ENCODE data around the gene DNAJC6.

The DNAJC6 gene

GRCh38 chr1:65399003-65399402 is 89.7 kb downstream of the DNAJC6 start:
- in situ Hi-C loops (cut with HindIII; ENCODE audit: low sequenced_read_pairs) = no loop called here

GRCh38 chr1:65401612-65402011 is 92.3 kb downstream of the DNAJC6 start:
- in situ Hi-C loops (cut with HindIII; ENCODE audit: low sequenced_read_pairs) = no loop called here

GRCh38 chr1:65404941-65405340 is 95.6 kb downstream of the DNAJC6 start:
- in situ Hi-C loops (cut with HindIII; ENCODE audit: low sequenced_read_pairs) = no loop called here

- in situ Hi-C loops (cut with HindIII; ENCODE audit: low sequenced_read_pairs) = no loop called here
Observed at GRCh38 chr1:65407877-65408276, 98.5 kb downstream of the DNAJC6 start.

GRCh38 chr1:65409314-65409713 is 100.0 kb downstream of the DNAJC6 start:
- in situ Hi-C loops (cut with HindIII; ENCODE audit: low sequenced_read_pairs) = no loop called here

GRCh38 chr1:65409816-65410326 is 100.5 kb downstream of the DNAJC6 start:
- in situ Hi-C loops (cut with HindIII; ENCODE audit: low sequenced_read_pairs) = no loop called here

- in situ Hi-C loops (cut with HindIII; ENCODE audit: low sequenced_read_pairs) = no loop called here
Observed at GRCh38 chr1:65412256-65412983, 103.1 kb downstream of the DNAJC6 start.

- in situ Hi-C loops (cut with HindIII; ENCODE audit: low sequenced_read_pairs) = no loop called here
Observed at GRCh38 chr1:65412984-65413375, 103.6 kb downstream of the DNAJC6 start.

- in situ Hi-C loops (cut with HindIII; ENCODE audit: low sequenced_read_pairs) = no loop called here
Observed at GRCh38 chr1:65414538-65414937, 105.2 kb downstream of the DNAJC6 start.

- in situ Hi-C loops (cut with HindIII; ENCODE audit: low sequenced_read_pairs) = no loop called here
Observed at GRCh38 chr1:65416767-65417166, 107.4 kb downstream of the DNAJC6 start.

GRCh38 chr1:65417729-65418128 is 108.4 kb downstream of the DNAJC6 start:
- in situ Hi-C loops (cut with HindIII; ENCODE audit: low sequenced_read_pairs) = no loop called here

GRCh38 chr1:65418522-65419185 is 109.3 kb downstream of the DNAJC6 start:
- in situ Hi-C loops (cut with HindIII; ENCODE audit: low sequenced_read_pairs) = no loop called here

- in situ Hi-C loops (cut with HindIII; ENCODE audit: low sequenced_read_pairs) = no loop called here
Observed at GRCh38 chr1:65419681-65420589, 110.6 kb downstream of the DNAJC6 start.

GRCh38 chr1:65420590-65421350 is 111.4 kb downstream of the DNAJC6 start, which contains the start of the genes LEPR and LEPROT:
LEPR (plus strand) TSS chr1:65420668; CDS start chr1:65565566, 144,898 bp downstream.
LEPROT (plus strand) TSS chr1:65420668; CDS start chr1:65420725, 57 bp downstream.
- in situ Hi-C loops (cut with HindIII; ENCODE audit: low sequenced_read_pairs) = no loop called here

GRCh38 chr1:65421351-65422025 is 112.1 kb downstream of the DNAJC6 start:
- in situ Hi-C loops (cut with HindIII; ENCODE audit: low sequenced_read_pairs) = no loop called here

GRCh38 chr1:65422241-65423203 is 113.2 kb downstream of the DNAJC6 start:
- in situ Hi-C loops (cut with HindIII; ENCODE audit: low sequenced_read_pairs) = no loop called here

GRCh38 chr1:65423884-65424572 is 114.7 kb downstream of the DNAJC6 start:
- in situ Hi-C loops (cut with HindIII; ENCODE audit: low sequenced_read_pairs) = no loop called here

GRCh38 chr1:65424573-65424889 is 115.2 kb downstream of the DNAJC6 start:
- in situ Hi-C loops (cut with HindIII; ENCODE audit: low sequenced_read_pairs) = no loop called here
